ENCODE measurements around the gene DEGS1.

The DEGS1 gene

GRCh38 chr1:224182866-224183590 is at the start of gene DEGS1:
DEGS1 (plus strand) TSS chr1:224183240; CDS start chr1:224183337, 97 bp downstream.
- peak; percentile 79 for DNase-seq

GRCh38 chr1:224133741-224134299 is 49.2 kb upstream of the DEGS1 start:
- no peak for DNase-seq

GRCh38 chr1:224137518-224137917 is 45.5 kb upstream of the DEGS1 start:
- DNase-seq = no peak

GRCh38 chr1:224138198-224138597 is 44.8 kb upstream of the DEGS1 start:
- no peak for DNase-seq

- DNase-seq = no peak
Observed at GRCh38 chr1:224141693-224142092, 41.3 kb upstream of the DEGS1 start.

GRCh38 chr1:224149709-224150108 is 33.3 kb upstream of the DEGS1 start:
- no peak for DNase-seq

- no peak for DNase-seq
Observed at GRCh38 chr1:224151117-224151516, 31.9 kb upstream of the DEGS1 start.

- DNase-seq = no peak
Observed at GRCh38 chr1:224157316-224157715, 25.7 kb upstream of the DEGS1 start.

GRCh38 chr1:224159541-224159940 is 23.5 kb upstream of the DEGS1 start:
- DNase-seq = no peak

- DNase-seq = no peak
Observed at GRCh38 chr1:224160171-224160682, 22.8 kb upstream of the DEGS1 start.

- no peak for DNase-seq
Observed at GRCh38 chr1:224162768-224163167, 20.3 kb upstream of the DEGS1 start.

GRCh38 chr1:224163311-224163710 is 19.7 kb upstream of the DEGS1 start:
- DNase-seq = no peak

- no peak for DNase-seq
Observed at GRCh38 chr1:224168859-224169380, 14.1 kb upstream of the DEGS1 start.

GRCh38 chr1:224169718-224170270 is 13.2 kb upstream of the DEGS1 start:
- no peak for DNase-seq

- no peak for DNase-seq
Observed at GRCh38 chr1:224170343-224170742, 12.7 kb upstream of the DEGS1 start.

GRCh38 chr1:224170748-224171478 is 12.1 kb upstream of the DEGS1 start:
- peak; percentile 20 for DNase-seq

- no peak for DNase-seq
Observed at GRCh38 chr1:224172229-224172628, 10.8 kb upstream of the DEGS1 start.

- DNase-seq = no peak
Observed at GRCh38 chr1:224173523-224173922, 9.5 kb upstream of the DEGS1 start.

- DNase-seq = no peak
Observed at GRCh38 chr1:224175617-224176016, 7.4 kb upstream of the DEGS1 start.

GRCh38 chr1:224177356-224177999 is 5.6 kb upstream of the DEGS1 start:
- DNase-seq = no peak

- DNase-seq = no peak
Observed at GRCh38 chr1:224178894-224179293, 4.1 kb upstream of the DEGS1 start.

- DNase-seq = no peak
Observed at GRCh38 chr1:224180783-224181452, 2.1 kb upstream of the DEGS1 start.
